ENCODE data around the gene GAL3ST2. TPM values are rescaled to one million over a fixed set of nuclear protein-coding genes. Genes with fewer than 3 reads are reported as not detected.
"Not testable (repeated sequence)": the region's sequence is repeated elsewhere in the genome, so short reads cannot be mapped to it uniquely, and the experiment has no call there.

GAL3ST2 gene
- total RNA-seq, 2 donors from 2014 or later, result not detected

- WGBS, 2 donors, result 77 to 82% methylated on average over 11 to 25 of the region's 25 CpGs
- no peak overlapping the region for H3K27ac ChIP-seq
- DNase-seq (no peak), ATAC-seq (no peak)
- H3K4me3 ChIP-seq, result no peak overlapping the region
- H3K36me3 ChIP-seq (replicated peaks in 1 of 2; ENCODE audit: insufficient read depth in 1 of 2, low read depth in 2 of 2), result no peaks in the 10 kb centered on the region
- intact Hi-C loops (cut with DNase I), result no loop called here
- H3K4me1 ChIP-seq, result peaks cover 6% of the 10 kb centered on the region
- no peaks in the 10 kb centered on the region for H3K27me3 ChIP-seq
- TF ChIP-seq POLR2A (IDR thresholded peaks at IDR 0.05) (no peak), CTCF (IDR thresholded peaks at IDR 0.05) (no peak)
- no peaks in the 10 kb centered on the region for H3K9me3 ChIP-seq
These were observed 41.8 kb downstream of the GAL3ST2 start for GRCh38 chr2:241818229-241818942.

- Histone ChIP-seq H3K9me3 (no peaks in the 10 kb centered on the region), H3K4me1 (peaks cover 6% of the 10 kb centered on the region), H3K27me3 (no peaks in the 10 kb centered on the region), H3K4me3 (no peak overlapping the region), H3K36me3 (replicated peaks in 1 of 2; ENCODE audit: insufficient read depth in 1 of 2, low read depth in 2 of 2) (no peaks in the 10 kb centered on the region), H3K27ac (no peak overlapping the region)
- no peak for TF ChIP-seq POLR2A (IDR thresholded peaks at IDR 0.05)
- no peak for TF ChIP-seq CTCF (IDR thresholded peaks at IDR 0.05)
- 29 to 39% methylated on average over 4 to 10 of the region's 10 CpGs for WGBS, 2 donors
- DNase-seq, result peak in 3 of 4 donors; percentile 41 to 68 (median 44)
- intact Hi-C loops (cut with DNase I), result no loop called here
- ATAC-seq, result no peak
These were observed 42.3 kb downstream of the GAL3ST2 start for GRCh38 chr2:241818943-241819270.

GRCh38 chr2:241819947-241820624, 43.5 kb downstream of the GAL3ST2 start:
- H3K27me3 ChIP-seq; H3K4me3 ChIP-seq; DNase-seq; H3K4me1 ChIP-seq; H3K9me3 ChIP-seq; ATAC-seq; H3K36me3 ChIP-seq (replicated peaks in 1 of 2; ENCODE audit: insufficient read depth in 1 of 2, low read depth in 2 of 2); H3K27ac ChIP-seq; intact Hi-C loops (cut with DNase I): not testable (repeated sequence)
- 86 to 87% methylated on average over 17 to 27 of the region's 27 CpGs for WGBS, 2 donors

GRCh38 chr2:241820625-241821384, 44.2 kb downstream of the GAL3ST2 start:
- Histone ChIP-seq H3K4me3 (no peak overlapping the region), H3K27me3 (no peaks in the 10 kb centered on the region), H3K9me3 (no peaks in the 10 kb centered on the region), H3K4me1 (peaks cover 6% of the 10 kb centered on the region), H3K27ac (no peak overlapping the region), H3K36me3 (replicated peaks in 1 of 2; ENCODE audit: insufficient read depth in 1 of 2, low read depth in 2 of 2) (no peaks in the 10 kb centered on the region)
- intact Hi-C loops (cut with DNase I), result no loop called here
- 91% methylated on average over 15 to 28 of the region's 31 CpGs for WGBS, 2 donors
- no peak for DNase-seq
- TF ChIP-seq POLR2A (IDR thresholded peaks at IDR 0.05) (no peak), CTCF (IDR thresholded peaks at IDR 0.05) (no peak)
- ATAC-seq, result no peak

Data from body of pancreas (tissue), 4 donors.